Stomach (tissue), 4 donors: ENCODE measurements around the gene CLTB.

ENCODE experiments used
- CTCF ChIP-seq, 7 experiments: fragments of 450-650 bp in 4 of 7; fragments of 200-600 bp in 3 of 7; sonication (generic) in 3 of 7; IDR thresholded peaks; one replicate each; pipeline ENCODE4 v1.5.1; 2016 to 2019; ENCODE audit warnings: antibody characterized with exemption in 7 of 7, control low read depth in 2 of 7, mild to moderate bottlenecking in 1 of 7
- EP300 ChIP-seq: sonication (generic); formaldehyde crosslinking; IDR thresholded peaks from one replicate; pipeline ENCODE4 v1.6.1; 2017; ENCODE audit warnings: antibody characterized with exemption
- POLR2AphosphoS5 ChIP-seq, 3 donors: sonication (generic); formaldehyde crosslinking; IDR thresholded peaks; one replicate each; pipeline ENCODE4 v1.6.1; 2016; ENCODE audit warnings: antibody characterized with exemption in 3 of 3

GRCh38 chr5:176461349-176461748, 45.0 kb upstream of the CLTB start:
- TF ChIP-seq POLR2AphosphoS5 (IDR thresholded peaks at IDR 0.05) (no peak), EP300 (no peak), CTCF (IDR thresholded peaks at IDR 0.05) (no peak)
